Kidney capillary endothelial cell (primary cell): ENCODE measurements around the gene MAP3K6.
A peak's percentile ranks its signal among the peaks of the same experiment; 100 is the strongest.
"Not testable (repeated sequence)": the region's sequence is repeated elsewhere in the genome, so short reads cannot be mapped to it uniquely, and the experiment has no call there.

ENCODE experiments used
- DNase-seq: peaks from one replicate; pipeline ENCODE4 v3.0.0-alpha.2; 2018; ENCODE audit warnings: low spot score

MAP3K6 gene

GRCh38 chr1:27366411-27367159, at the start of gene MAP3K6:
Gene MAP3K6 (minus strand): TSS chr1:27366961. CDS start chr1:27366597, 364 bp downstream.
- peak; percentile 59 for DNase-seq

GRCh38 chr1:27414091-27414490, 47.3 kb upstream of the MAP3K6 start:
- no peak for DNase-seq

- no peak for DNase-seq
Measured at GRCh38 chr1:27413004-27413403, 46.2 kb upstream of the MAP3K6 start.

- DNase-seq, result no peak
Measured at GRCh38 chr1:27412502-27412901, 45.7 kb upstream of the MAP3K6 start.

GRCh38 chr1:27410709-27411108, 43.9 kb upstream of the MAP3K6 start:
- no peak for DNase-seq

- DNase-seq, result no peak
Measured at GRCh38 chr1:27409669-27410068, 42.9 kb upstream of the MAP3K6 start.

GRCh38 chr1:27408151-27408550, 41.4 kb upstream of the MAP3K6 start:
- no peak for DNase-seq

GRCh38 chr1:27406791-27407190, 40.0 kb upstream of the MAP3K6 start:
- not testable (repeated sequence) for DNase-seq

GRCh38 chr1:27406362-27406680, 39.6 kb upstream of the MAP3K6 start:
- no peak for DNase-seq

- not testable (repeated sequence) for DNase-seq
Measured at GRCh38 chr1:27405598-27406361, 39.0 kb upstream of the MAP3K6 start.

GRCh38 chr1:27405074-27405473, 38.3 kb upstream of the MAP3K6 start:
- no peak for DNase-seq

- DNase-seq, result no peak
Measured at GRCh38 chr1:27403931-27404330, 37.2 kb upstream of the MAP3K6 start.

GRCh38 chr1:27403065-27403726, 36.4 kb upstream of the MAP3K6 start:
- DNase-seq, result no peak

- no peak for DNase-seq
Measured at GRCh38 chr1:27402349-27402754, 35.6 kb upstream of the MAP3K6 start.

GRCh38 chr1:27400963-27401341, 34.2 kb upstream of the MAP3K6 start:
- DNase-seq, result no peak

- no peak for DNase-seq
Measured at GRCh38 chr1:27400082-27400962, 33.6 kb upstream of the MAP3K6 start.

- DNase-seq, result no peak
Measured at GRCh38 chr1:27399251-27400025, 32.7 kb upstream of the MAP3K6 start.

GRCh38 chr1:27398405-27399149, 31.8 kb upstream of the MAP3K6 start:
- no peak for DNase-seq

GRCh38 chr1:27397749-27398148, 31.0 kb upstream of the MAP3K6 start:
- DNase-seq, result no peak

- no peak for DNase-seq
Measured at GRCh38 chr1:27397110-27397509, 30.3 kb upstream of the MAP3K6 start.
